Measurements from ENCODE around the gene HSBP1.

Gene HSBP1

DNA sequence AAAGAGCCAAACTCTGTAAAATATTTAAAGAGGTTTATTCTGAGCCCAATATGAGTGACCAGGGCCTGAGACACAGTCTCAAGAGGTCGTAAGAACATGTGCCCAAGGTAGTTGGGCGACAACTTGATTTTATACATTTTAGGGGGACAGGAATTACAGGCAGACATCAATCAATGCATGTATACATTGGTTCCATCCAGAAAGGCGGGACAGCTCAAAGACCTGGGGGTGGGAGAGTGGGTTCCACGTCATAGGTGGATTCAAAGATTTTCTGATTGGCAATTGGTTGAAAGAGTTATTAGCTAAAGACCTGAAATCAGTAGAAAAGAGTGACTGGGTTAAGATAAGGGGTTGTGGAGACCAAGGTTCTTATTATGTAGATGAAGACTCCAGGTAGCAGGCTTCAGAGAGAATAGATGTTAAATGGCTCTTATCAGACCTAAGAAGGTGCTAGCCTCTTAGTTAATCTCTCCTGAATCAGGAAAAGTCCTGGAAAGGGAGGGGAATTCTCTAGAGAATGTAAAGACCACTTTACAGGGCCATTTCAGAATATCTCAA, 32.4 kb downstream of the HSBP1 start:
- Histone ChIP-seq H3K27me3 (ENCODE audit: insufficient read depth, low read length, poor library complexity, severe bottlenecking) (no peaks in the 10 kb centered on the region), H3K4me2 (ENCODE audit: low read depth, low read length, poor library complexity, severe bottlenecking) (no peak overlapping the region), H3K9ac (ENCODE audit: low read depth, low read length, poor library complexity, severe bottlenecking) (no peak overlapping the region), H3K9me2 (replicated peaks; ENCODE audit: low read depth, low read length) (no peaks in the 10 kb centered on the region), H3K4me3 (ENCODE audit: low read length, poor library complexity, severe bottlenecking) (no peak overlapping the region), H3K9me3 (ENCODE audit: insufficient read depth, low read depth, low read length) (no peaks in the 10 kb centered on the region), H3K79me2 (ENCODE audit: insufficient read depth, low read length) (no peaks in the 10 kb centered on the region), H3F3A (ENCODE audit: low read depth) (no peaks in the 10 kb centered on the region), H3K4me1 (ENCODE audit: insufficient read depth, low read length, poor library complexity, severe bottlenecking) (peaks cover 18% of the 10 kb centered on the region), H2AFZ (ENCODE audit: low read length) (no peak overlapping the region), H4K20me1 (ENCODE audit: insufficient read depth, low read length, poor library complexity, severe bottlenecking) (no peaks in the 10 kb centered on the region), H3K36me3 (ENCODE audit: insufficient read depth, low read length) (no peaks in the 10 kb centered on the region)
- TF ChIP-seq, protein P1, sequence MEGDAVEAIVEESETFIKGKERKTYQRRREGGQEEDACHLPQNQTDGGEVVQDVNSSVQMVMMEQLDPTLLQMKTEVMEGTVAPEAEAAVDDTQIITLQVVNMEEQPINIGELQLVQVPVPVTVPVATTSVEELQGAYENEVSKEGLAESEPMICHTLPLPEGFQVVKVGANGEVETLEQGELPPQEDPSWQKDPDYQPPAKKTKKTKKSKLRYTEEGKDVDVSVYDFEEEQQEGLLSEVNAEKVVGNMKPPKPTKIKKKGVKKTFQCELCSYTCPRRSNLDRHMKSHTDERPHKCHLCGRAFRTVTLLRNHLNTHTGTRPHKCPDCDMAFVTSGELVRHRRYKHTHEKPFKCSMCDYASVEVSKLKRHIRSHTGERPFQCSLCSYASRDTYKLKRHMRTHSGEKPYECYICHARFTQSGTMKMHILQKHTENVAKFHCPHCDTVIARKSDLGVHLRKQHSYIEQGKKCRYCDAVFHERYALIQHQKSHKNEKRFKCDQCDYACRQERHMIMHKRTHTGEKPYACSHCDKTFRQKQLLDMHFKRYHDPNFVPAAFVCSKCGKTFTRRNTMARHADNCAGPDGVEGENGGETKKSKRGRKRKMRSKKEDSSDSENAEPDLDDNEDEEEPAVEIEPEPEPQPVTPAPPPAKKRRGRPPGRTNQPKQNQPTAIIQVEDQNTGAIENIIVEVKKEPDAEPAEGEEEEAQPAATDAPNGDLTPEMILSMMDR (conservative IDR thresholded peaks at IDR 0.05; ENCODE audit: low read length): no peak
- TF ChIP-seq EZH2phosphoT487 (IDR thresholded peaks at IDR 0.05; ENCODE audit: borderline replicate concordance): no peak

DNA sequence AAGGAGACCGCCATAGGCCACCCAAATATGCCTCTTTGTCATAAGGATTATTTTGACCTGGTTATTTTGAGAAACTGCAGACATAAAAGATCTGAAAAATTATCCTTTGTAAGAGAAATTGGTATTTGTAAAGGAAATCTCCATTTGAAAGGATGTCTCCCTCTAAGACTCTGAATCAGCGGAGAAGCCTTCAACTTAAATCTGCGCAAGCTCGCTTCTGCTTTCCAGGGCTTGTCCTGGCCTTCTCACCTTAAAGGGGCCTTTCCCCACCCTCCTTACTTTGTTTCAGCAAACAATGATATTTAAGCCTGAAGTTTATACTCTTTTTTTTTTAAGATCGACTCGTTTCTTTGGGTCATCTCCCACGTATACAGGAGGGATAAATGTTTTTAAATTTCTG, 34.5 kb downstream of the HSBP1 start:
- Histone ChIP-seq H3K79me2 (ENCODE audit: insufficient read depth, low read length) (no peaks in the 10 kb centered on the region), H3K4me3 (ENCODE audit: low read length, poor library complexity, severe bottlenecking) (no peak overlapping the region), H3K9me3 (ENCODE audit: insufficient read depth, low read depth, low read length) (no peaks in the 10 kb centered on the region), H3K4me1 (ENCODE audit: insufficient read depth, low read length, poor library complexity, severe bottlenecking) (no peaks in the 10 kb centered on the region), H2AFZ (ENCODE audit: low read length) (no peak overlapping the region), H3K27me3 (ENCODE audit: insufficient read depth, low read length, poor library complexity, severe bottlenecking) (no peaks in the 10 kb centered on the region), H3K9ac (ENCODE audit: low read depth, low read length, poor library complexity, severe bottlenecking) (no peak overlapping the region), H3K4me2 (ENCODE audit: low read depth, low read length, poor library complexity, severe bottlenecking) (no peak overlapping the region), H4K20me1 (ENCODE audit: insufficient read depth, low read length, poor library complexity, severe bottlenecking) (no peaks in the 10 kb centered on the region), H3K36me3 (ENCODE audit: insufficient read depth, low read length) (no peaks in the 10 kb centered on the region), H3K9me2 (replicated peaks; ENCODE audit: low read depth, low read length) (no peaks in the 10 kb centered on the region), H3F3A (ENCODE audit: low read depth) (no peaks in the 10 kb centered on the region)
- TF ChIP-seq EZH2phosphoT487 (IDR thresholded peaks at IDR 0.05; ENCODE audit: borderline replicate concordance): no peak
- TF ChIP-seq, protein P1 (conservative IDR thresholded peaks at IDR 0.05; ENCODE audit: low read length): no peak

DNA sequence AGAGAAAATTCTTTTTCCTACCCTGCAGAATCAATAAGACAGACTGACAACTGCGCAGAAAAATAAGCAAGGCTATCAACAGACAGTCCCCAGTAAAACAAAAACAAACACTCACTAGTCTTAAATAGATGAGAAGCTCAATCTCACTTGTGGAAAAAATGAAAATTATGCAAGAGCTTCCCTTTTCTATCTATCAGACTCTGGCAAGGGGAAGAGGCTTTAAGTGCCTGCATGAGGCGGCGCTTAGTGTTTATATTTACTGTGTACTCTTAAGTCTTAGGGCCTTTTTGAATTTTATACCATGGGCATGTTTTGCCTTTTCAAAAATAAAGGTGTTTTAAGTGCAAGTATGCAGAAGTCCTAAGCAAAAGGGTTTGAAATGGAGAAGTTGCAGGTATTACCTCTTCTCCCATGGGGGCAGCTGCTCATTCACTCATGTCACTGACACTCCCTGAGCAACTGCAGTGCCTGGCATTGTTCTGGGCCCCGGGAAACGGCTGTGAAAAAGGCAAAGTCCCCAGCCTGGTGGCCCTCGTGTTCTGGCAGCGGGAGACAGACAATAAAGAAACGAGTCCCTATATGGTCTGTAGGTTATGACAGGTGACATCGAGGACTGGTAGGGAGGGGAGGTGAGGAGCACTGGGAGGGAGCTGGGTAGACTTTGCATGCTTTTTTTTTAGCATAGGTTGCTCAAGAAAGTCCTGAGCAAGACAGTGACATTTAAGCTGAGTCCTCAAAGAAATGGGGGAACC, 35.2 kb downstream of the HSBP1 start:
- no peaks in the 10 kb centered on the region for H3K27me3 ChIP-seq (ENCODE audit: insufficient read depth, low read length, poor library complexity, severe bottlenecking)
- no peak overlapping the region for H3K4me2 ChIP-seq (ENCODE audit: low read depth, low read length, poor library complexity, severe bottlenecking)
- no peaks in the 10 kb centered on the region for H4K20me1 ChIP-seq (ENCODE audit: insufficient read depth, low read length, poor library complexity, severe bottlenecking)
- H3K9me3 ChIP-seq (ENCODE audit: insufficient read depth, low read depth, low read length): no peaks in the 10 kb centered on the region
- no peak for TF ChIP-seq EZH2phosphoT487 (IDR thresholded peaks at IDR 0.05; ENCODE audit: borderline replicate concordance)
- H2AFZ ChIP-seq (ENCODE audit: low read length): no peak overlapping the region
- H3K79me2 ChIP-seq (ENCODE audit: insufficient read depth, low read length): no peaks in the 10 kb centered on the region
- no peaks in the 10 kb centered on the region for H3K4me1 ChIP-seq (ENCODE audit: insufficient read depth, low read length, poor library complexity, severe bottlenecking)
- H3K4me3 ChIP-seq (ENCODE audit: low read length, poor library complexity, severe bottlenecking): no peak overlapping the region
- no peaks in the 10 kb centered on the region for H3K36me3 ChIP-seq (ENCODE audit: insufficient read depth, low read length)
- H3K9me2 ChIP-seq (replicated peaks; ENCODE audit: low read depth, low read length): no peaks in the 10 kb centered on the region
- no peak overlapping the region for H3K9ac ChIP-seq (ENCODE audit: low read depth, low read length, poor library complexity, severe bottlenecking)
- no peaks in the 10 kb centered on the region for H3F3A ChIP-seq (ENCODE audit: low read depth)
